Measurements from ENCODE around the gene SUGP1. TPM values are rescaled to one million over a fixed set of nuclear protein-coding genes. Genes with fewer than 3 reads are reported as not detected.

The SUGP1 gene
- total RNA-seq, 2 donors from 2014 or later = 51.1 to 53.5 TPM

GRCh38 chr19:19315444-19315843 lies 4.9 kb downstream of the SUGP1 start:
- Histone ChIP-seq H3K36me3 (peaks cover 5 to 8% of the 10 kb centered on the region in 2 donors), H3K4me1 (replicated peaks) (no peaks in the 10 kb centered on the region), H3K9me3 (no peaks in the 10 kb centered on the region), H3K4me3 (no peak overlapping the region), H3K27ac (no peak overlapping the region), H3K27me3 (replicated peaks; ENCODE audit: insufficient read depth) (no peaks in the 10 kb centered on the region)
- no peak for TF ChIP-seq POLR2A (IDR thresholded peaks at IDR 0.05)
- TF ChIP-seq POLR2AphosphoS5 (IDR thresholded peaks at IDR 0.05) = no peak
- TF ChIP-seq CTCF (IDR thresholded peaks at IDR 0.05) = no peak
- 93% methylated on average over 2 of the region's 2 CpGs for WGBS
- no peak for DNase-seq (ENCODE audit: low spot score)
- intact Hi-C loops (cut with DNase I) = no loop called here

GRCh38 chr19:19308373-19308772 lies 11.9 kb downstream of the SUGP1 start:
- H3K36me3 ChIP-seq = peaks cover 4 to 10% of the 10 kb centered on the region in 2 donors
- WGBS = 92% methylated on average over 10 of the region's 10 CpGs
- TF ChIP-seq CTCF (IDR thresholded peaks at IDR 0.05) (no peak), POLR2A (IDR thresholded peaks at IDR 0.05) (no peak), POLR2AphosphoS5 (IDR thresholded peaks at IDR 0.05) (no peak)
- no peaks in the 10 kb centered on the region for H3K9me3 ChIP-seq
- H3K27me3 ChIP-seq (replicated peaks; ENCODE audit: insufficient read depth) = no peaks in the 10 kb centered on the region
- H3K4me1 ChIP-seq (replicated peaks) = no peaks in the 10 kb centered on the region
- intact Hi-C loops (cut with DNase I) = no loop called here
- H3K27ac ChIP-seq = no peak overlapping the region
- no peak for DNase-seq (ENCODE audit: low spot score)
- no peak overlapping the region for H3K4me3 ChIP-seq

- Histone ChIP-seq H3K27ac (no peak overlapping the region), H3K4me1 (replicated peaks) (no peaks in the 10 kb centered on the region), H3K4me3 (no peak overlapping the region), H3K9me3 (no peaks in the 10 kb centered on the region), H3K36me3 (peaks cover 6 to 29% of the 10 kb centered on the region in 2 donors), H3K27me3 (replicated peaks; ENCODE audit: insufficient read depth) (no peaks in the 10 kb centered on the region)
- 86% methylated on average over 9 of the region's 9 CpGs for WGBS
- TF ChIP-seq CTCF (IDR thresholded peaks at IDR 0.05) = no peak
- no peak for TF ChIP-seq POLR2A (IDR thresholded peaks at IDR 0.05)
- TF ChIP-seq POLR2AphosphoS5 (IDR thresholded peaks at IDR 0.05) = no peak
- intact Hi-C loops (cut with DNase I) = no loop called here
- no peak for DNase-seq (ENCODE audit: low spot score)
Observed at GRCh38 chr19:19306191-19306590, 14.1 kb downstream of the SUGP1 start.

- peaks cover 6 to 34% of the 10 kb centered on the region in 2 donors for H3K36me3 ChIP-seq
- H3K4me1 ChIP-seq (replicated peaks) = no peaks in the 10 kb centered on the region
- no peaks in the 10 kb centered on the region for H3K27me3 ChIP-seq (replicated peaks; ENCODE audit: insufficient read depth)
- H3K4me3 ChIP-seq = no peak overlapping the region
- no peaks in the 10 kb centered on the region for H3K9me3 ChIP-seq
- H3K27ac ChIP-seq = no peak overlapping the region
- intact Hi-C loops (cut with DNase I) = no loop called here
- whole genome bisulfite sequencing = 89% methylated on average over 16 of the region's 16 CpGs
- no peak for DNase-seq (ENCODE audit: low spot score)
- TF ChIP-seq CTCF (IDR thresholded peaks at IDR 0.05) = no peak
- no peak for TF ChIP-seq POLR2A (IDR thresholded peaks at IDR 0.05)
- TF ChIP-seq POLR2AphosphoS5 (IDR thresholded peaks at IDR 0.05) = no peak
Observed at GRCh38 chr19:19305696-19306095, 14.6 kb downstream of the SUGP1 start.

- no peaks in the 10 kb centered on the region for H3K9me3 ChIP-seq
- H3K4me1 ChIP-seq (replicated peaks) = no peaks in the 10 kb centered on the region
- H3K36me3 ChIP-seq = peaks cover 6 to 34% of the 10 kb centered on the region in 2 donors
- no peaks in the 10 kb centered on the region for H3K27me3 ChIP-seq (replicated peaks; ENCODE audit: insufficient read depth)
- no peak for DNase-seq (ENCODE audit: low spot score)
- H3K4me3 ChIP-seq = no peak overlapping the region
- TF ChIP-seq POLR2A (IDR thresholded peaks at IDR 0.05) = no peak
- TF ChIP-seq POLR2AphosphoS5 (IDR thresholded peaks at IDR 0.05) = no peak
- no peak for TF ChIP-seq CTCF (IDR thresholded peaks at IDR 0.05)
- no peak overlapping the region for H3K27ac ChIP-seq
- intact Hi-C loops (cut with DNase I) = no loop called here
- 86% methylated on average over 6 of the region's 10 CpGs for WGBS
Observed at GRCh38 chr19:19305066-19305465, 15.2 kb downstream of the SUGP1 start.
